Measurements from ENCODE around the gene ATXN7L1.

GRCh38 chr7:105744258-105744657, 132.1 kb downstream of the ATXN7L1 start:
- TF ChIP-seq POLR2AphosphoS5 (IDR thresholded peaks at IDR 0.05) (no peak), POLR2A (IDR thresholded peaks at IDR 0.05) (no peak)

Measured in gastroesophageal sphincter (tissue), 2 donors.